Transverse colon (tissue), 3 donors: ENCODE results near the gene CDKN2D.
"Not testable (repeated sequence)": the region's sequence is repeated elsewhere in the genome, so short reads cannot be mapped to it uniquely, and the experiment has no call there.

ENCODE experiments used
- CTCF ChIP-seq, 5 experiments: fragments of 200-600 bp in 3 of 5; fragments of 450-650 bp in 2 of 5; sonication (generic) in 3 of 5; IDR thresholded peaks; 1 replicate in 2 of 5; 2 replicates in 3 of 5; pipeline ENCODE4 v1.5.1; 2016 to 2017; ENCODE audit warnings: antibody characterized with exemption in 5 of 5, inconsistent platforms in 3 of 5, mild to moderate bottlenecking in 2 of 5, moderate library complexity in 1 of 5
- POLR2A ChIP-seq: fragments of 450-650 bp; IDR thresholded peaks from one replicate; pipeline ENCODE4 v1.6.1; 2016; ENCODE audit warnings: antibody characterized with exemption, mild to moderate bottlenecking, moderate library complexity

DNA sequence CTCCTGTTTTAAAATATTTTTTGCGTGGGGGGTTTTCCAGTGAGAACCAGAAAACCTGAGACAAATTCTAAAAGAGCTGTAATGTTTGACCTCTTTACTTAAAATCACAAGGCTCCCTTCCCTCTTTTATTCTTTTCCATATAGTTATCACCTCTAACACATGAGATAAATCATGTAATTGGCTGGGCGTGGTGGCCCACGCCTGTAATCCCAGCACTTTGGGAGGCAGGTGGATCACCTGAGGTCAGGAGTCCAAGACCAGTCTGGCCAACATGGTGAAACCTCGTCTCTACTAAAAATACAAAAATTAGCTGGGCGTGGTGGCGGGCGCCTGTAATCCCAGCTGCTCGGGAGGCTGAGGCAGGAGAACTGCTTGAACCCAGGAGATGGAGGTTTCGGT is 17.8 kb downstream of the CDKN2D start:
- not testable (repeated sequence) for TF ChIP-seq CTCF (IDR thresholded peaks at IDR 0.05); POLR2A
